Measurements from ENCODE around the gene PRLHR.

Gene PRLHR

DNA sequence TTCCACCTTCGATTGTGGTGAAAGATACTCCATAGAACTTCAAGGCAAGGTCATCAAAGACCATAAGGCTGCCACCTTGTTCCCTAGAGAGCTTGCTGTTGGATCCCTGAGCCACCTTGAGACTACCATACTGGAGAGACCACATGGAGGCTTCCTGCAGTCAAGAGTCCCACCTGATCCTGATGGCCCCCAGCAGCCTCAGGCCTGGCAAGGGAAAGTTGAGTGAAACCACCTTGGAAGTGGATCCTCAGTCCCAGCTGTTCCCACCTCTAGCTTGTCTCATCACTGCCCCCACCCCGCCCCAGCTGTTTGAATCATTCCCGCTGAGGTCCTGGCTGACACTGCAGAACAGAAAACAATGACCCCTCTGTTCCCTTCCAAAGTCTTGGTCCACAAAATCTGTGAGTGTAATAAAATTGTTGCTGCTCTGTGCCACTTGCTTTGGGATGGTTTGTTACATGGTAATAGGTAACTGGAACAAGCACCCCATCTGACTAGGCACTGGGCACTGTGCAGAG lies 32.0 kb downstream of the PRLHR start:
- TF ChIP-seq GATA3 (IDR thresholded peaks at IDR 0.05; ENCODE audit: low read depth, low read length) (no peak), GATA2 (IDR thresholded peaks at IDR 0.05; ENCODE audit: low read depth, low read length) (no peak)

- TF ChIP-seq GATA3 (IDR thresholded peaks at IDR 0.05; ENCODE audit: low read depth, low read length) (no peak), GATA2 (IDR thresholded peaks at IDR 0.05; ENCODE audit: low read depth, low read length) (no peak)
Measured at GRCh38 chr10:118562851-118563250, 32.6 kb downstream of the PRLHR start.

- no peak for TF ChIP-seq GATA3 (IDR thresholded peaks at IDR 0.05; ENCODE audit: low read depth, low read length)
Measured at GRCh38 chr10:118557946-118558345, 37.5 kb downstream of the PRLHR start.

DNA sequence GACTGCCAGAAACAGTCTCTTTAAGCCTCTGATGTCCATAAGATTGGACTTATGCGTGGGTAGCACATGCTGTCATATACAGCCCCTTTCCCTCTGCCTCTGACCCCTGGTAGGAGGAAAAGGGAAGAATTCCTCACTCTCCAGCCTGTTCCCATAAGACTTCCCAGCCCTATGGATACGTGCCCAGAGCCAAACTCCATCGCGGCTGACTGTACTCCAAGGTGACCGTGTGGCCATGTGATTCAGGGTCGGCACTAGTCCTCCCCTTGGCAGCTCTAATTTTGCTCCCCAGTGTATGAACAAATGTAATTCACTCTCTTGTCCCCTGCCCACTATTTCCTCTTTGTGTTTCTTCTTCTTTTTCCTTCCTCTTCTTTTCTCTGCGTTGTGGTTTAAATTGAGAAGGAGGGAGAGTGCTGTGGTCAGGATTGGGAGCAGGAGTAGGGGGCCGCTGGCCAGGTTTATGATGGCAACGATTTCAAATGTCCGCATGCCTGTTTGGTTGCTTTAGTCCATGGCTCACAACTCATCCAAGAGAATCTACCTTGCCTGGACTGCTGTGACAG lies 43.8 kb downstream of the PRLHR start:
- TF ChIP-seq GATA3 (IDR thresholded peaks at IDR 0.05; ENCODE audit: low read depth, low read length) (no peak), GATA2 (IDR thresholded peaks at IDR 0.05; ENCODE audit: low read depth, low read length) (no peak)

- TF ChIP-seq GATA2 (IDR thresholded peaks at IDR 0.05; ENCODE audit: low read depth, low read length) (no peak), GATA3 (IDR thresholded peaks at IDR 0.05; ENCODE audit: low read depth, low read length) (no peak)
Measured at GRCh38 chr10:118547282-118547681, 48.2 kb downstream of the PRLHR start.

DNA sequence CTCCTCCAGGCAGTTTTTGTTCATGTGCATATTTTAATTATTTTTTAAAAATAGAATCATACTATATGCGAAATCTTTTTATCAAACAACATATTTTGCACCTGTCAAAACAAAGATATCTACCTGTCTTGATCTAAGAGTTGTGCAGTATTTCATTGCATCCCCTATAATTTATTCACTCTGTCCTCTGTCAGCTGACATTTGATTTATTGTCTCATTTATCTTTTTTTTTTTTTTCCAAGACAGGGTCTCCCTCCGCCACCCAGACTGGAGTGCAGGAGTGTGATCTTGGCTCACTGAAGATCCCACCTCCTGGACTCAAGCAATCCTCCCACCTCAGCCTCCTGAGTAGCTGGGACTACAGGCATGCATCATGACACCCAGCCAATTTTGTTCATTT lies 49.0 kb downstream of the PRLHR start:
- TF ChIP-seq GATA2 (IDR thresholded peaks at IDR 0.05; ENCODE audit: low read depth, low read length) (no peak), GATA3 (IDR thresholded peaks at IDR 0.05; ENCODE audit: low read depth, low read length) (no peak)

- no peak for TF ChIP-seq GATA3 (IDR thresholded peaks at IDR 0.05; ENCODE audit: low read depth, low read length)
- no peak for TF ChIP-seq GATA2 (IDR thresholded peaks at IDR 0.05; ENCODE audit: low read depth, low read length)
Measured at GRCh38 chr10:118545381-118545780, 50.1 kb downstream of the PRLHR start.

GRCh38 chr10:118544401-118544948 lies 51.0 kb downstream of the PRLHR start:
- TF ChIP-seq GATA2 (IDR thresholded peaks at IDR 0.05; ENCODE audit: low read depth, low read length) (no peak), GATA3 (IDR thresholded peaks at IDR 0.05; ENCODE audit: low read depth, low read length) (no peak)

DNA sequence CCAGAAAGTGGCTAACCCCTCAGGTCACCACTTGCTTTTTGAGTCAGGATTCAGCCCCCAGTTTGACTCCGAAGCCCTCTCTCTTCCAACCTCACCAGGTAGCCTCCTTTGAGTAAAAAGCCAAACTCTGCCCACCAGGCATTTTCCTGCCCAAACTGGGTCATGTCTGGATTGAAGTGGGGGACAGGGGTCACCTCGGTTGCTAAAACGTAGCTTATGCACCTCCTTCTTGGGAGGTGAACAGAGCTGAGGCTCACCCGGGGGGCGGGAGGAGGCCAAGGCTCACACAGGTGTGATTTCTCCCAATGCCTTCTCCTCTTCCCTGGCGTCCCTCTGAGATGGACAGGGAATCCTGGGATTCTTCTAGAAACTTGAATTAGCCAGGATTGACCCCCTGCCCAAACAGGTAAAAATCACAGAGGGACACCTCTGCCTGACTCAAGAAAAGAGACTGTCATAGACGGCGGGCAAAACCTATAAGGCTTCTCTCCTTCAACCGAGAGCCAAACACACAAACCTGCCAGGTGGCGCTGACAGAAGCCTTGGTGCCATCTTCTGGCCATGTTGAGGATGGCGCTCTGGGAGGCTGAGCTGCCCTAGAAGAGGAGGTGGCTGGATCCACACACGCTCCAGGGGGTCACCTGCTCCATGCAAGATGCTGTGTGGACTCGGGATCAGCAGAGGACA lies 51.6 kb downstream of the PRLHR start:
- TF ChIP-seq GATA2 (IDR thresholded peaks at IDR 0.05; ENCODE audit: low read depth, low read length) (no peak), GATA3 (IDR thresholded peaks at IDR 0.05; ENCODE audit: low read depth, low read length) (no peak)

DNA sequence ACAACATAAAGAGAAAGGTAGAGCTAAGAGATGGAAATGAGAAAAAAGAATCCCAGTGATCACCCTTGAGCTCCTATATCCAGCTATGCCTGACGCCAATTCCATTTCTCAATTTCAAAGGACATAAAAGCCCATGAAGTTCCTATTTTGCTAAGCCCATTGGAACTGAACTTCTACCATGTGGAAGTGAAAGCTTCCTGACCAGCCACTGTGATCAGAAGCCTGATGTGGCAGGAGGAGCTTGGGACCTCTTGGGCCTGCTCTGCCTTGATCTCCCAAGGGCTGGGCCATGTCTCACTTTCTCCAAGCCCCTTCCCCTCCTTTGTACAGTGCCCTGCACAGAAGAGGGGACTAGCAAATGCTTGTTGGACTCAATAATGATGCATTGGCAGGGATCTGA lies 52.7 kb downstream of the PRLHR start:
- TF ChIP-seq GATA2 (IDR thresholded peaks at IDR 0.05; ENCODE audit: low read depth, low read length) (no peak), GATA3 (IDR thresholded peaks at IDR 0.05; ENCODE audit: low read depth, low read length) (no peak)

- TF ChIP-seq GATA2 (IDR thresholded peaks at IDR 0.05; ENCODE audit: low read depth, low read length) = no peak
- no peak for TF ChIP-seq GATA3 (IDR thresholded peaks at IDR 0.05; ENCODE audit: low read depth, low read length)
Measured at GRCh38 chr10:118542205-118542604, 53.2 kb downstream of the PRLHR start.

DNA sequence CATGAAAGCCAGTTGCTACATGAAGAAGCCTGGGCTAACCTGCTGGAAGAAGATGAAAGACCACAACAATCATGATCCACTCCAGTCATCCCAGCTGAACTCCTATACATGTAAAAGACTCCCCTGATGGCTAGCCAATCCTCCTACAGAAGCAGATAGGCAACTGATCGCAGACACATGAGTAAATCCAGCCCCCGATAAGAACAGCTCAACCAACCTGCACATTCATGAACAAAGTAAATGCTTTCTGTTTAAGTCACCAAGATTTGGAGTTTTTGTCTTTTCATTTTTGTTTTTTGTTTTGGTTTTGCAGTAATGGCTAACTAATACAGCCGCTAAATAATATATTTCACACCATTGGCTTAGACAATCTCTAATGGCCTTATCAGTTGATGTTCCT lies 53.7 kb downstream of the PRLHR start:
- TF ChIP-seq GATA3 (IDR thresholded peaks at IDR 0.05; ENCODE audit: low read depth, low read length) (no peak), GATA2 (IDR thresholded peaks at IDR 0.05; ENCODE audit: low read depth, low read length) (no peak)
